Natural killer cell (primary cell): Measurements from ENCODE around the gene NAP1L1. TPM values are rescaled to one million over a fixed set of nuclear protein-coding genes. Genes with fewer than 3 reads are reported as not detected.

Experiments
- ATAC-seq, 3 donors: fragments of 150-1000 bp in 2 of 3; fragments of 200-7000 bp in 1 of 3; cut with Tn5 transposase; 1 replicate in 1 of 3; 2 replicates in 2 of 3; pipeline ENCODE4 v1.10.0; 2021; ENCODE audit warnings: mild to moderate bottlenecking in 2 of 3, moderate library complexity in 2 of 3
- DNase-seq, 2 donors: peaks; one replicate each; pipeline versions ENCODE4 v3.0.0 to v3.0.0-alpha.2; 2013 to 2021; ENCODE audit warnings: mixed read lengths in 1 of 2
- H3K27ac ChIP-seq: one replicate; pipeline ENCODE4 v1.5.1; 2013; ENCODE audit warnings: mild to moderate bottlenecking, low read length
- H3K27me3 ChIP-seq: one replicate; pipeline ENCODE4 v1.6.1; 2013; ENCODE audit warnings: low read length; ENCODE audit not compliant: control insufficient read depth, insufficient read depth
- H3K36me3 ChIP-seq: one replicate; pipeline ENCODE4 v1.6.1; 2013; ENCODE audit warnings: low read length; ENCODE audit not compliant: control insufficient read depth, insufficient read depth
- H3K4me1 ChIP-seq: one replicate; pipeline ENCODE4 v1.6.1; 2013; ENCODE audit warnings: low read length; ENCODE audit not compliant: control insufficient read depth, insufficient read depth
- H3K4me3 ChIP-seq: one replicate; pipeline ENCODE4 v1.5.1; 2013; ENCODE audit warnings: low read length
- H3K9me3 ChIP-seq: one replicate; pipeline ENCODE4 v1.6.1; 2013; ENCODE audit warnings: low read length; ENCODE audit not compliant: control insufficient read depth, insufficient read depth
- H3K27ac Mint-ChIP-seq, 2 donors: one replicate each; pipeline ENCODE4 v1.8.0; 2022; ENCODE audit warnings: mild to moderate bottlenecking in 2 of 2, mixed read lengths in 2 of 2, moderate library complexity in 1 of 2
- H3K27me3 Mint-ChIP-seq, 2 donors: one replicate each; pipeline ENCODE4 v1.8.0; 2022; ENCODE audit warnings: low read depth in 2 of 2, mixed read lengths in 2 of 2
- H3K36me3 Mint-ChIP-seq: one replicate; pipeline ENCODE4 v1.8.0; 2022; ENCODE audit warnings: mixed read lengths
- H3K4me1 Mint-ChIP-seq, 2 donors: one replicate each; pipeline ENCODE4 v1.8.0; 2022; ENCODE audit warnings: mixed read lengths in 2 of 2
- H3K4me3 Mint-ChIP-seq: one replicate; pipeline ENCODE4 v1.8.0; 2022; ENCODE audit warnings: mild to moderate bottlenecking, moderate library complexity, mixed read lengths
- H3K9me3 Mint-ChIP-seq, 2 donors: one replicate each; pipeline ENCODE4 v1.8.0; 2022; ENCODE audit warnings: mixed read lengths in 2 of 2
- CTCF ChIP-seq: fragments of 200-600 bp; IDR thresholded peaks from one replicate; pipeline ENCODE4 v1.8.0; 2022; ENCODE audit warnings: antibody characterized with exemption
- WGBS: methylation state at CpG from one replicate; pipeline ENCODE4 v1.1.7; 2013; ENCODE audit warnings: missing lambda C conversion rate; ENCODE audit not compliant: insufficient coverage; 5-methylcytosine and 5-hydroxymethylcytosine counted together
- intact Hi-C: fragments of 100-400 bp; cut with micrococcal nuclease; formaldehyde crosslinking; loops from one replicate; pipeline ENCODE4 v1.14.2; 2022
- total RNA-seq, 4 donors: library from RNA; stranded (reverse); fragments of 120-200 nt in 1 of 4; gene quantifications; one replicate each; pipeline versions ENCODE4 v1.2.3 to v1.2.4, GENCODE V29; 2013 to 2022

Gene NAP1L1
- total RNA-seq: 100 to 1,000 TPM; 264 to 431 (median 286) TPM
- total RNA-seq (2013): 315 TPM

GRCh38 chr12:76083904-76084862 is at the start of gene NAP1L1:
Gene NAP1L1 (minus strand): TSS chr12:76084685. CDS start chr12:76074219, 10,466 bp downstream.
- H3K4me1 Mint-ChIP-seq: peaks cover 43 to 49% of the 10 kb centered on the region in 2 donors
- Histone ChIP-seq H3K27me3 (no peaks in the 10 kb centered on the region), H3K9me3 (no peaks in the 10 kb centered on the region), H3K27ac (peak within 1 kb of the TSS; percentile 99), H3K36me3 (no peaks in the 10 kb centered on the region), H3K4me3 (peak within 1 kb of the TSS; percentile 82), H3K4me1 (peaks cover 11% of the 10 kb centered on the region)
- WGBS: under 1% methylated on average over 96 of the region's 100 CpGs
- intact Hi-C loops: loop anchor here (1.0 to 5.0 kb wide), 7 partner anchors 53 to 680 kb away; partner anchors contain the start of genes BBS10, KRR1, PHLDA1 and ZDHHC17
- peak within 1 kb of the TSS; percentile 96 to 99 for H3K27ac Mint-ChIP-seq
- no peak for TF ChIP-seq CTCF
- H3K9me3 Mint-ChIP-seq: no peaks in the 10 kb centered on the region
- DNase-seq: peak; percentile 94 to 98
- peak within 1 kb of the TSS; percentile 98 for H3K4me3 Mint-ChIP-seq
- H3K36me3 Mint-ChIP-seq: no peaks in the 10 kb centered on the region
- no peaks in the 10 kb centered on the region for H3K27me3 Mint-ChIP-seq
- peak; percentile 78 to 92 (median 82) for ATAC-seq

DNA sequence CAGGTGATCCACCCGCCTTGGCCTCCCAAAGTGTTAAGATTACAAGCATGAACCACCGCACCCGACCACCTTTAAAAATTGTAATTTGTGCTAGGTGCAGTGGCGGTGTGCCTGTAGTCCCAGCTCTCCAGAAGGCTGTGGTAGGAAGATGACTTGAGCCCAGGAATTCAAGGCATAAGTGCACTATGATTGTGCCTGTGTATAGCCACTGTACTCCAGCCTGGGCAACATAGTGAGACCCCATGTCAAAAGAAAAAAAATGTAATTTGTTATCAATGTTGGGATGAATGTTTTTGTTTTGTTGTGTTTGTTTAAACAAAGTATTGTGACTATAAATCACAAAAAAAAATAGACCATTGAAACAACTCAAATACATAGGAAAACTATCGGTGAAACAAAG is 43.1 kb upstream of the NAP1L1 start:
- H3K27me3 Mint-ChIP-seq: peaks cover 0 to 5% of the 10 kb centered on the region in 2 donors
- WGBS: 99% methylated on average over 4 of the region's 5 CpGs

GRCh38 chr12:76124456-76124855 is 40.0 kb upstream of the NAP1L1 start:
- Histone ChIP-seq H3K36me3 (no peaks in the 10 kb centered on the region), H3K9me3 (no peaks in the 10 kb centered on the region), H3K4me1 (no peaks in the 10 kb centered on the region), H3K4me3 (no peak overlapping the region), H3K27me3 (no peaks in the 10 kb centered on the region), H3K27ac (no peak overlapping the region)
- Mint-ChIP-seq H3K27ac (no peak overlapping the region), H3K27me3 (no peaks in the 10 kb centered on the region), H3K4me1 (no peaks in the 10 kb centered on the region), H3K9me3 (no peaks in the 10 kb centered on the region), H3K4me3 (no peak overlapping the region), H3K36me3 (no peaks in the 10 kb centered on the region)
- DNase-seq (no peak), ATAC-seq (no peak)
- TF ChIP-seq CTCF: no peak
- intact Hi-C loops: no loop called here
- 92% methylated on average over 4 of the region's 5 CpGs for WGBS

More for the DNA sequence above, 43.1 kb upstream of the NAP1L1 start:
- Mint-ChIP-seq H3K4me1 (no peaks in the 10 kb centered on the region), H3K27ac (no peak overlapping the region), H3K4me3 (no peak overlapping the region), H3K36me3 (no peaks in the 10 kb centered on the region), H3K9me3 (no peaks in the 10 kb centered on the region)
- no peak for ATAC-seq
- no peaks in the 10 kb centered on the region for H3K36me3 ChIP-seq
- H3K4me1 ChIP-seq: no peaks in the 10 kb centered on the region
- no peak overlapping the region for H3K4me3 ChIP-seq
- no peak for DNase-seq
- intact Hi-C loops: no loop called here
- H3K9me3 ChIP-seq: no peaks in the 10 kb centered on the region
- no peak overlapping the region for H3K27ac ChIP-seq
- no peaks in the 10 kb centered on the region for H3K27me3 ChIP-seq
- TF ChIP-seq CTCF: no peak
